Choroid plexus epithelial cell (primary cell): ENCODE results near the gene MAST1.
"Not testable (repeated sequence)": the region's sequence is repeated elsewhere in the genome, so short reads cannot be mapped to it uniquely, and the experiment has no call there.

Experiments used
- DNase-seq: peaks from one replicate; pipeline ENCODE4 v3.0.0-alpha.2; 2010; ENCODE audit warnings: low read depth
- H3K4me3 ChIP-seq: 2 replicates; pipeline ENCODE4 v1.5.1; 2011; ENCODE audit warnings: low read depth, mild to moderate bottlenecking, control low read depth, low read length, moderate library complexity
- CTCF ChIP-seq: conservative IDR thresholded peaks from 2 replicates; pipeline ENCODE4 v1.5.1; 2011; ENCODE audit warnings: low read depth, mild to moderate bottlenecking, control low read depth, inconsistent platforms, low read length, moderate library complexity

Gene MAST1

DNA sequence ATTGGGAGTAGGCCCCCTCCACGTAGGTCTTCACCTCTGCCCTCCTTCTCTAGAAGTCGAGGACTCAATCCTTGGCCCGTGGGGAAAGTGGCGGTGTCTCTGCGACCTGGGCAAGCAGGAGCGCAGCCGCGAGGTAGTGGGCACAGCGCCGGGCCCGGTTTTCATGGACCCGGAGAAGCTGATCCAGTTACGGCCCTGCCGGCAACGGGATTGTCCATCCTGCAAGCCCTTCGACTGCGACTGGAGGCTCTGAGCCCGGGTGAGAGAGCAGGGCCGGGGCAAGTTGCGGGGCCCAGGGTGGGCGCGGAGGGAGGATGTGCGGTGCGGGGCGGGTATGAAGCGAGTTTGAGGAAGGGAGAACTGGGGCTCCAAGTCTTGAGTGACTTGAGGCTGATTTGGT, 34.3 kb upstream of the MAST1 start:
- DNase-seq: no peak
- no peak overlapping the region for H3K4me3 ChIP-seq
- TF ChIP-seq CTCF: no peak

DNA sequence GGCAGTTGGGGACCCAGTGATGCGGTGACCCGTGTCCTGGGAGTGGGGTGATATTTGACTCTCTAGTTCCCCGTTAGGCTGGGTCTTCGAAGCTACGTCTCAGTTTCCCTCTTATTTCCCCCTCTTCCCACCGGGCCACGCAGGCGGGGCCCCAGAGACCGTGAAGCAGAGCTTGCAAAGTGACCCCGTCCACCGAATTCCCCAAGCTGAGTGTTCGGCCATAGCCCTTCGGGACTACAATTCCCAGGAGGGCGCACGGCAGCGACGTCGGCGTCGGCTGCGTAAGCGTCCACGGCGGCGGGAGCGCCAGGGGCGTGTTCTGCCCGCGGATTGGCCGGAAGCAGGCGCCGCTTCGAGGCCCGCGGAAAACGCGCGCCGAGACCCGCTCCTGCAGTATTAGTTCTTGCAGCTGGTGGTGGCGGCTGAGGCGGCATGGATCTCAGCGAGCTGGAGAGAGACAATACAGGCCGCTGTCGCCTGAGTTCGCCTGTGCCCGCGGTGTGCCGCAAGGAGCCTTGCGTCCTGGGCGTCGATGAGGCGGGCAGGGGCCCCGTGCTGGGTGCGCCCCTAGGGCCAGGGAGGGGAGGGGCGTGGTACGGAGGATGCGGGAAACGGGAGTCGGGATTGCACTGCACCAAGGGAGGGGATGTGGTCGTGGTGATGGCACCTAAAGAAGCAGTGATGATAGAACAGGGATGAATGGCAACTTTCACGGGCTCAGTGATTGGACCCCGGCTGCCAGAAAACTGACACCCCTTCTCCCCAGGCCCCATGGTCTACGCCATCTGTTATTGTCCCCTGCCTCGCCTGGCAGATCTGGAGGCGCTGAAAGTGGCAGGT, 31.9 kb upstream of the MAST1 start, which contains the start of gene RNASEH2A:
Gene RNASEH2A, plus strand, starts transcription at position 343 of the 840 bp plus-strand sequence. Its CDS starts 90 bp downstream, at position 433.
- no peak for TF ChIP-seq CTCF
- DNase-seq: peak; percentile 94
- H3K4me3 ChIP-seq: peak within 1 kb of the TSS; percentile 76

- TF ChIP-seq CTCF: no peak
- DNase-seq: no peak
- H3K4me3 ChIP-seq: no peak overlapping the region
Observed at GRCh38 chr19:12815088-12815487, 23.2 kb upstream of the MAST1 start.

GRCh38 chr19:12817188-12817587, 21.1 kb upstream of the MAST1 start:
- not testable (repeated sequence) for DNase-seq, H3K4me3 ChIP-seq

- not testable (repeated sequence) for DNase-seq, H3K4me3 ChIP-seq
Observed at GRCh38 chr19:12817810-12818209, 20.5 kb upstream of the MAST1 start.

DNA sequence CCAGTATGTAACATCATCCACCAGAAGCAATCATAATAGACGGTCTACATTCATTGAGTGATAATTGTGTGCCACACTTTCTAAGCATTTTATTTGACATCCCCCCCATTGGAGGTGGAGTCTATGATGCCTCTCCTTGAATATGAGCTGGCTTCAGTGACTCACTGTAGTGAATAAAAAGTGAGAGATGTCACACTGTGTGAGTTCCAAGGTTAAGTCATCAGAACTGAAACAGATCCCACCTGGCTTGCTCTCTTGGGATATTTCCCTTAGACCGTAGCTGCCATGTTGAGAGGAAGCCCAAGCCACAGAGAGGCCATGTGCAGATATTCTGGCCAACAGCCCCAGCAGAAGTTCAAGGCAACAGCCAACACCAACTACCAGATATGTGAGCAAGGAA, 16.6 kb upstream of the MAST1 start:
- DNase-seq: no peak
- no peak for TF ChIP-seq CTCF
- no peak overlapping the region for H3K4me3 ChIP-seq

GRCh38 chr19:12825254-12826131, 12.8 kb upstream of the MAST1 start:
- H3K4me3 ChIP-seq: no peak overlapping the region
- no peak for DNase-seq
- TF ChIP-seq CTCF: peak; percentile 53
